Thyroid gland (tissue), 4 donors: ENCODE measurements around the gene C5AR2.

ENCODE experiments used
- CTCF ChIP-seq, 6 experiments: fragments of 200-600 bp in 3 of 6; fragments of 450-650 bp in 3 of 6; sonication (generic) in 3 of 6; IDR thresholded peaks; one replicate each; pipeline ENCODE4 v1.5.1; 2016 to 2019; ENCODE audit warnings: antibody characterized with exemption in 6 of 6, mild to moderate bottlenecking in 2 of 6, inconsistent platforms in 1 of 6, moderate library complexity in 1 of 6
- POLR2A ChIP-seq, 2 donors: fragments of 450-650 bp; IDR thresholded peaks; one replicate each; pipeline ENCODE4 v1.6.1; 2017; ENCODE audit warnings: antibody characterized with exemption in 2 of 2, mild to moderate bottlenecking in 2 of 2, moderate library complexity in 1 of 2

- no peak for TF ChIP-seq CTCF (IDR thresholded peaks at IDR 0.05)
- no peak for TF ChIP-seq POLR2A (IDR thresholded peaks at IDR 0.05)
Observed at GRCh38 chr19:47351548-47351947, 19.6 kb downstream of the C5AR2 start.
